HG03432 (cell line): ENCODE measurements around the gene TMEM163.

ENCODE experiments used
- ATAC-seq: cut with Tn5 transposase; IDR thresholded peaks from one replicate; pipeline ENCODE4 v1.9.1; 2021; ENCODE audit warnings: mild to moderate bottlenecking, moderate library complexity; ENCODE audit not compliant: unreplicated experiment

Gene TMEM163

GRCh38 chr2:134694411-134694810, 24.4 kb downstream of the TMEM163 start:
- ATAC-seq: no peak

DNA sequence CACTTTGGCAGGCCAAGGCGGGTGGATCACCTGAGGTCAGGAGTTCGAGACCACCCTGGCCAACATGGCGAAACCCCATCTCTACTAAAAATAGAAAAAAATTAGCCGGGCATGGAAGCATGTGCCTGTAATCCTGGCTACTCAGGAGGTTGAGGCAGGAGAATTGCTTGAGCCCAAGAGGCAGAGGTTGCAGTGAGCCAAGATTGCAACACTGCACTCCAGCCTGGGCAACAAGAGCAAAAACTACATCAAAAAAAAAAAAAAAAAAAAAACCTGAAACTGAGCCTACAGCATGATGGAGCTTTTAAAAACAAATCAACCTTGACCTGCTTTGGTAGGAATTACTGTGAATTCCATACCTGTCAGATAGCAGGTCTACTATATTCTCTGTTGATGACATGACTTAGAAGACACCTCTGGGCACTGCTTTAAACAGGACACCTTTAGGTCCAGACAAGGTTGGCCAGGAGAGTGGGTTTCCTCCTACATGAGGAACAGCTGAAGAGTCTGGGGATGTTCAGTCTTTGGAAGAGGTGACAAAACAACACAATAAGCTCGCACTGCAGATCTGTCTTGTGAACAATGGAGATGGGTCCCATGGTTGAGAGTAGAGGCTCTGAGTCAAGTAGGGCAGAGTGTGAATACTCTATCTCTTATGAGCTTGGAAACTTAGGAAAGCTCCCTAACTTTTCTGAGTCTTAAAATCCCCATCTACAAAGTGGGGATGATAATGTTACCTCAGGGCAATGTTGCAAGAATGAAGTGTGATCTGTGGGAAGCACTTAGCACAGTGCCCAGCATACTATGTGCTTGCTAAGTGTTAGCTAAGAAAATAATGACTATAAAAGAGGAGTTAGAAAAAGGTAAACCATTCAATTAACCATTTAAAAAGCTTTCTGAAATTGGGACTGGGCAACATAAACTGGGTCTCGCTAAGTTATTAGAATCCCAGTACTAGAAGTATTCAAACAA, 25.2 kb downstream of the TMEM163 start:
- ATAC-seq: no peak

DNA sequence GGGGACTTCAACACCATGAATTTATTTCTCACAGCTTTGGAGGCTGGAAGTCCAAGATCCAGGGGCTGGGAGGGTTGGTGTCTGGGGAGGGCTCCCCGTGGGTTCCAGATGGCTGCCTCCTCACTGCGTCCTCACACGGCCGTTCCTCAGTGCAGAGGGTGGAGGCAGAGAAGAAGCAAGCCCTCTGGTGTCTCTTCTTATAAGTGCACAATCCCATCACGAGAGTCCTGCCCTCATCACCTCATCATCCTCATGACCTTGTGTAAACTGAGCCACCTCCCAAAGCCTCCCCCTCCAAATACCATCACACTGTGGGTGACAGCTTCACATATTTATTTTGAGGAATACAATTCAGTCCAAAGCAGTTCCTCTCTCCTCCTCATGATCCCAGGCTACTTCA, 26.3 kb downstream of the TMEM163 start:
- ATAC-seq: peak; percentile 64

DNA sequence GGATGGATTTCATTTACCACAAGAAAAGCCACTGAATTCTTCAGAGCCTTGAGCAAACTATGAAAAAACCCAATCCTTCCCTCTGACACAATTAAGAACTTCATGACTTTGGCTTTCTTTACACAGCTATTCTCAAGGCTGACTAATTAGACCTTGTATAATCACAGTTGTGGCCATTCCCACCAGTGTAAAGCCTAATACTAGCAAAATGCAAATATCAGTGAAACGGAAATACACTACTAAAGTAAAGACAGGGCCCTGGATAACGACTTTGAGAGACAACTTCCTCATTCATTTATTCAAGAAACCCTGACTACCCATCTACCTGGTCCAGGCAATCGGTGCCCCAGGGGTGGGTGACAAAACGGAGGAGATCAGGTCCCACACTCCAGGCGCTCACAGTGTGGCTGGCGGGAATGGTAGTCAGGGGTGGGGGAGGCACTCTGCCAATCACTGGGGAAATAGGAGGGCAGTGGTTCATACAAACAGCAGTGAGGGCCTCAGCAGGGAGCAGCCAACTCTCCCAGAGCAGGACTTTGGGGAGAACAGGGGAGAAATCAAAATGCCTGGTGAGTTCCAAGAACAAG, 28.1 kb downstream of the TMEM163 start:
- ATAC-seq: no peak

GRCh38 chr2:134689315-134689714, 29.5 kb downstream of the TMEM163 start:
- ATAC-seq: no peak

DNA sequence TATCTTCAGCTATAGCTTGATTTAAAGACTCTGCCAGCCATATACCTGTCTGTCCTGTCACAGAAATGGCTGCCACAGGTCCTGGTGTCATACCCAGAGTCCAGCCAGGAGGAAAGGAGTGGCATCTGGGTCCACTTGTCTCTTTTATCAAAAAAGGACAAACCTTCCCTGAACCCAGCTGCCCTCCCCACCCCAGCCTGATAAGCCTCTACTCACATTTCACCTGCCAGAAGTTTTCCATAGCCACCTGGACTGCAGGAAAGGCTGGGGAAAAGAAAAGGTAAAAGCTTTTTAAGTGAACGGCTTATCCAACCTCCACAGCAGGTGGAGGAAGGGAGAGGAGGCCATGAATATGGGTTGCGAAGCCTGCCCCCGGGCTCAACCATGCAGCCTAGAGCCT, 32.8 kb downstream of the TMEM163 start:
- no peak for ATAC-seq

- ATAC-seq: peak; percentile 83
Measured at GRCh38 chr2:134683561-134684112, 35.2 kb downstream of the TMEM163 start.

- no peak for ATAC-seq
Measured at GRCh38 chr2:134682726-134683125, 36.1 kb downstream of the TMEM163 start.

GRCh38 chr2:134681201-134681600, 37.6 kb downstream of the TMEM163 start:
- ATAC-seq: no peak

DNA sequence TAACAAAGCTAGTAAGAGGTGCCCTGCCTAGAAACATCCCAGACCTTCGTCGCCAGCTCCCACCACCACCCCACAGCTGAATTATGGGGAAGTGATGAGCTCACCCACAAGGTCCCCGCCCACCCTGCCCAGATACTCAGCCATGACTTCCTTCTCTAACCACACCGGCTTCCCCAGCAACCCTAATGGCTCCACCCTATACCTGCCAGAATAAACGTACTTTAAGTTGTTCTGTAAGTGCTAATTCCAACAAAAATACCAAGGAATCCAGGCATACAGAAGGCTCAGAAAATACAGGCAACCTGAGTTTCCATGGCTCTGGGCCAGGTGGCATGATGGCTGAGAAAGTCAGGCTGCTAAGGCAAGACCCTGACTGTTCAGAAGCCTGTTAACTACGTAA, 39.1 kb downstream of the TMEM163 start:
- ATAC-seq: no peak

GRCh38 chr2:134679294-134679693, 39.5 kb downstream of the TMEM163 start:
- ATAC-seq: no peak

GRCh38 chr2:134677856-134678756, 40.7 kb downstream of the TMEM163 start:
- no peak for ATAC-seq

- ATAC-seq: no peak
Measured at GRCh38 chr2:134676960-134677359, 41.8 kb downstream of the TMEM163 start.

DNA sequence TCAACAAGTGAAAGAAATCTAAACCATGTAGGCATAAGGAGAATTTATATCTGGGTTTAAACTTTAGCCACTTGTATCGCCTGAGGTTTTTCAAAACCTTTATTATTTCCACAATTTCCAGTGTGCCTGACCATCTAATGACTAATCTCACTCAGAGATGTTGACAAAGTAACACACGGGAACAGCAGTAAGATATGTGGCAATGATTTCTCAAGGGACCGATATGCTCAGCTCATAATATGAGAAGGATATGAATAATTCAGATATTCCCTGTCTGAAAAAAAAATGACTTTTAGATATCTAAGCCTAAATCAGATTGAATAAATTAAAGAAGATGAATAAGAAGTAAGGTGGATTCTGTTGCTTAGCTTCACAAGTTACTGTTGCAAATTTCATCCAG, 43.5 kb downstream of the TMEM163 start:
- ATAC-seq: no peak

- ATAC-seq: no peak
Measured at GRCh38 chr2:134674687-134675086, 44.1 kb downstream of the TMEM163 start.

GRCh38 chr2:134671513-134671912, 47.3 kb downstream of the TMEM163 start:
- no peak for ATAC-seq

DNA sequence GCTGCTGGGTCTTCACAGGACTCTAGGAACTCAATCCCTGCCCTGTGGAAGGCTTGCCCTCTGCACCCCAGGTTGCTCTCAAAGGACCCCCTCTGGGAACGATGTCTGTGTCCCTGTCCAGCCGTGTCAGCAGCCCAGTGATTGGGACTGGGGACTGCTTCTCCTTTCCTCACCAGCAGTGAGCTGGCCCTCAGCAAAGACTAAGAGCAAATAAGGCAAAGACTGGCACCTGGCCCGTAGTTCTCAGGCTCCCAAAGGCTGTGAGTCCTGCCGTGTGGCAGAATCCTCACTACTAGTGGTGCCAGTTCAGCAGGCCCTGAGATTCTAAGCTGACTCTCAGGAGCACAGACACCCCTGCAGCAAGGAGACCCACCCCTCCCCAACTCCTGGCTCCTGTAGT, 47.8 kb downstream of the TMEM163 start:
- ATAC-seq: no peak

- ATAC-seq: no peak
Measured at GRCh38 chr2:134669731-134670669, 48.8 kb downstream of the TMEM163 start.

- ATAC-seq: no peak
Measured at GRCh38 chr2:134668821-134669220, 50.0 kb downstream of the TMEM163 start.

GRCh38 chr2:134667541-134667940, 51.3 kb downstream of the TMEM163 start:
- no peak for ATAC-seq
